ENCODE measurements around the gene FKBP4. TPM values are rescaled to one million over a fixed set of nuclear protein-coding genes. Genes with fewer than 3 reads are reported as not detected.
"Not testable (repeated sequence)": the region's sequence is repeated elsewhere in the genome, so short reads cannot be mapped to it uniquely, and the experiment has no call there.

The FKBP4 gene
- total and polyA plus RNA-seq, 7 donors = 62.4 to 122 (median 86.2) TPM

DNA sequence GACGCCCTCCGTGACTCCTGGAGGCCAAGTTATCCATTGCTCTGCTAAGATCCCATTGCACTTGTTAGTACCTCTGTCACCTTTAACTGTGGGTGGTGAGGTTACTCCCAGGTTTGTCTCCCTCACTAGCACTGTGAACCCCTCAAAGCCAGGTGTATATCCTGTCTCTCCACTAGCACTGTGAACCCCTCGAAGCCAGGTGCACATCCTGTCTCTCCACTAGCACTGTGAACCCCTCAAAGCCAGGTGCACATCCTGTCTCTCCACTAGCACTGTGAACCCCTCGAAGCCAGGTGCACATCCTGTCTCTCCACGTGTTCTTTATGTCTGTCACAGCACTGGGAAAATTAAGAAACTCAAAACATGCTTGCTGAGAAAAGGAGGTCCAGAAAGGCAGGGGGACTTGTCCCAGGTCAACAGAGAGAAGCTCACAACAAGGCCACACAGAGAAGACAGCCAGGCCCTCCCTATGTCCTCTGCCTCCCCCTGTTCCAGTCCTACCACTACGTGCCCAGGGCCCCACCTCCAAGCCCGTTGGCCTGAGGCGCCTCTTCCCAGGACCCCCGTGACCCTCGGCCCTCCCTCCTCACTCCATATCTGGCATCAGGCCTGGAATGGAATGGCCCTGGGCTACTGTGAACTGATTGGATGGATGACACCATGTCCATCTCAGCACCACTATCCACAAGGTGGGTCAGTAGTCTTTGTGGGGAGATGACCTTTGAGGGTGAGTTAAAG, 26.4 kb upstream of the FKBP4 start:
- intact Hi-C loops (cut with DNase I) = no loop called here

DNA sequence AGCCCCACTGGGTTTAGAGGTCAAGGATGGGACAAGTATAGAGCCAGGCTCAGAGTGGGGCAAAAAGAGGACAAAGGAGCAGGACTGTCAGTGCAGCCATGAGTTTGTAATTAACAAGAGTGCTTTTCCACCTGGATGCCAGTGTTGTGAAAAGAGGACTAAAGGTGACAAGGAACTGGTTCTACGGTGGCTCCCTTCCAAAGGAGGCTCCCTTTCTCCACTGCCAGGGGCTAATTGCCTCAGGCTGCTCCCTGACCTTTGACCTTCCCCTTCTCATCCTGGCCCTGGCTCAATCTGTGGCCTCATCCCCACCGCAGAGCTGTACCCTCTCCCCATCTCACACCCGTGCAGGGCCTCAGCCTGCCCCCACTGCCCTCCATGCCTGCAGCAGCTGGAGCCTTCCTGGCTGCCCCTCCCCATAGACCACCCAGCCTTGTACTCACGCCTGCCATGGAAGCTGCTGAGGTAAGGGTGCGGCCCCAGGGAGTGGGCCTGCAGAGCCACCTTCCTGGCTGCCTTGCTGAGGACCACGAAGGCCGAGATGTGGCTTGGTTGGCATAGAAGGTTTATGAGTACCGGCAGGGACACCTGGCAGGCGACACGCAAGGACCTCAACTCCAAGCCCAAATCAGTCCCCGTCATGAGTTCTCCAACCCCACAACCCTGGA, 24.8 kb upstream of the FKBP4 start:
- no peaks in the 10 kb centered on the region for H3K4me1 ChIP-seq
- TF ChIP-seq, protein P1, sequence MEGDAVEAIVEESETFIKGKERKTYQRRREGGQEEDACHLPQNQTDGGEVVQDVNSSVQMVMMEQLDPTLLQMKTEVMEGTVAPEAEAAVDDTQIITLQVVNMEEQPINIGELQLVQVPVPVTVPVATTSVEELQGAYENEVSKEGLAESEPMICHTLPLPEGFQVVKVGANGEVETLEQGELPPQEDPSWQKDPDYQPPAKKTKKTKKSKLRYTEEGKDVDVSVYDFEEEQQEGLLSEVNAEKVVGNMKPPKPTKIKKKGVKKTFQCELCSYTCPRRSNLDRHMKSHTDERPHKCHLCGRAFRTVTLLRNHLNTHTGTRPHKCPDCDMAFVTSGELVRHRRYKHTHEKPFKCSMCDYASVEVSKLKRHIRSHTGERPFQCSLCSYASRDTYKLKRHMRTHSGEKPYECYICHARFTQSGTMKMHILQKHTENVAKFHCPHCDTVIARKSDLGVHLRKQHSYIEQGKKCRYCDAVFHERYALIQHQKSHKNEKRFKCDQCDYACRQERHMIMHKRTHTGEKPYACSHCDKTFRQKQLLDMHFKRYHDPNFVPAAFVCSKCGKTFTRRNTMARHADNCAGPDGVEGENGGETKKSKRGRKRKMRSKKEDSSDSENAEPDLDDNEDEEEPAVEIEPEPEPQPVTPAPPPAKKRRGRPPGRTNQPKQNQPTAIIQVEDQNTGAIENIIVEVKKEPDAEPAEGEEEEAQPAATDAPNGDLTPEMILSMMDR (IDR thresholded peaks at IDR 0.05) = no peak
- H3K9me3 ChIP-seq = no peaks in the 10 kb centered on the region
- intact Hi-C loops (cut with DNase I) = no loop called here
- no peak overlapping the region for H3K4me3 ChIP-seq
- no peaks in the 10 kb centered on the region for H3K27me3 ChIP-seq (ENCODE audit: insufficient read depth in 3 of 3, low read length in 2 of 3)
- no peaks in the 10 kb centered on the region for H3K36me3 ChIP-seq (ENCODE audit: insufficient read depth in 1 of 2, low read depth in 1 of 2)
- ATAC-seq (no peak), DNase-seq (no peak)
- 72 to 82% (median 72%) methylated on average over 11 of the region's 11 CpGs for WGBS, 3 donors
- H3K27ac ChIP-seq = no peak overlapping the region

More for the DNA sequence above, 26.4 kb upstream of the FKBP4 start:
- no peaks in the 10 kb centered on the region for H3K9me3 ChIP-seq
- H3K36me3 ChIP-seq (ENCODE audit: insufficient read depth in 1 of 2, low read depth in 1 of 2) = no peaks in the 10 kb centered on the region
- H3K4me1 ChIP-seq = no peaks in the 10 kb centered on the region
- H3K27ac ChIP-seq = no peak overlapping the region
- no peak for ATAC-seq
- 65 to 69% (median 66%) methylated on average over 10 of the region's 10 CpGs for WGBS, 3 donors
- no peak for DNase-seq
- no peak overlapping the region for H3K4me3 ChIP-seq
- TF ChIP-seq, protein P1 (IDR thresholded peaks at IDR 0.05) = no peak
- H3K27me3 ChIP-seq (ENCODE audit: insufficient read depth in 3 of 3, low read length in 2 of 3) = no peaks in the 10 kb centered on the region

DNA sequence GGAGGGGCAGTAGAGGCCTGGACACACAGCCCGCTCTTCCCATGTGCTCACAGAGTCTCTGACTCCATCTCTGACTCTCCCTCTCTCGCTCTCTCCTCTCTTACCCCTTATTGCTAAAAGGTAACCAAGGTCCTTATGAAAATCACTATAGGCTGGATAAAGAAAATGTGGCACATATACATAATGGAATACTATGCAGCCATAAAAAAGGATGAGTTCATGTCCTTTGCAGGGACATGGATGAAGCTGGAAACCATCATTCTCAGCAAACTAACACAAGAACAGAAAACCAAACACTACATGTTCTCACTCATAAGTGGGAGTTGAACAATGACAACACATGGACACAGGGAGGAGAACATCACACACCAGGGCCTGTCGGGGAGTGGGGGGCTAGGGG, 24.2 kb upstream of the FKBP4 start:
- H3K4me1 ChIP-seq; H3K36me3 ChIP-seq (ENCODE audit: insufficient read depth in 1 of 2, low read depth in 1 of 2); H3K4me3 ChIP-seq; H3K9me3 ChIP-seq; intact Hi-C loops (cut with DNase I); H3K27ac ChIP-seq; H3K27me3 ChIP-seq (ENCODE audit: insufficient read depth in 3 of 3, low read length in 2 of 3); DNase-seq; ATAC-seq: not testable (repeated sequence)
- 96 to 98% (median 97%) methylated on average over 3 of the region's 3 CpGs for WGBS, 3 donors

DNA sequence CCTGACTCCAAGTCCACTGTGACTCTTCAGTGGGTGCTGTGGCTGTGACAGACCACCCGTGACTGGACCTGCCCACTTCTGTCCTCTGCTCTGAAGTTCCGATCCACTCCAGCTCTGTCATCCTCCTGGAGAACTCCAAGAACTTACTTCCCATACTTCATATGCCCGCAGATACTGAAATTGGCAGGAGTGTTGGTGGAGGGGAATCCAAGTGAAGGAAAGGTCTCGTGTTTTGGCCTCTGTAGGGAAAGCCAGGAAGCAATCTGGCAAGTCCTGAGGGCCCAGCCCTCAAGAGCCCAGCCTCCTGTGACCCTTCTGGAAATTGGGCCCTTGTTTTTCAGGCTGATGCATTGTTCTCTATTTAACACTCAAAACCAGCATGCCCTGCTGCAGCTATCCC, 22.4 kb upstream of the FKBP4 start:
- ATAC-seq (no peak), DNase-seq (no peak)
- whole genome bisulfite sequencing, 3 donors = 68 to 83% (median 73%) methylated on average over 4 of the region's 4 CpGs

More for the DNA sequence above, 22.4 kb upstream of the FKBP4 start:
- Histone ChIP-seq H3K4me3 (no peak overlapping the region), H3K9me3 (no peaks in the 10 kb centered on the region), H3K36me3 (ENCODE audit: insufficient read depth in 1 of 2, low read depth in 1 of 2) (no peaks in the 10 kb centered on the region), H3K27ac (no peak overlapping the region), H3K4me1 (no peaks in the 10 kb centered on the region), H3K27me3 (ENCODE audit: insufficient read depth in 3 of 3, low read length in 2 of 3) (no peaks in the 10 kb centered on the region)
- TF ChIP-seq, protein P1 (IDR thresholded peaks at IDR 0.05) = no peak
- intact Hi-C loops (cut with DNase I) = no loop called here

Measured in psoas muscle (tissue), 8 donors.